IMR-90 (cell line): ENCODE measurements around the gene AKIRIN2. TPM values are rescaled to one million over a fixed set of nuclear protein-coding genes. Genes with fewer than 3 reads are reported as not detected.

Experiments used
- ATAC-seq: fragments of 200-7000 bp; cut with Tn5 transposase; 2 replicates; pipeline ENCODE4 v1.9.1; 2020; ENCODE audit warnings: low read depth, mild to moderate bottlenecking, moderate library complexity
- BruUV-seq: library from RNA; stranded (reverse); fragments of 400-500 nt; replicated peaks from 2 replicates; lab custom pipeline; 2021; lab: Mats Ljungman, UMichigan
- CTCF ChIA-PET: fragments of 300-600 bp; formaldehyde crosslinking; extraction: SDS; loops from one replicate; lab custom pipeline; 2021; ENCODE audit warnings: antibody characterized with exemption; lab: Yijun Ruan, JAX
- POLR2A ChIA-PET: fragments of 300-600 bp; sonication (Branson Sonifier 250); formaldehyde crosslinking; loops from one replicate; lab custom pipeline; 2022; ENCODE audit warnings: antibody characterized with exemption; ENCODE audit not compliant: unreplicated experiment; lab: Charles Lee
- DNase-seq: peaks from one replicate; pipeline ENCODE4 v3.0.0; 2013
- H2AFZ ChIP-seq: replicated peaks from 2 replicates; pipeline ENCODE3; 2013; ENCODE audit warnings: low read length, mild to moderate bottlenecking; ENCODE audit not compliant: poor library complexity
- H2AK5ac ChIP-seq: 2 replicates; pipeline ENCODE4 v1.6.1; 2013; ENCODE audit warnings: low read depth, low read length, inconsistent platforms
- H2AK9ac ChIP-seq: replicated peaks from 2 replicates; pipeline ENCODE3; 2013; ENCODE audit warnings: mild to moderate bottlenecking, low read depth, low read length, moderate library complexity; ENCODE audit not compliant: poor library complexity
- H2BK120ac ChIP-seq: 2 replicates; pipeline ENCODE4 v1.6.1; 2013; ENCODE audit warnings: low read depth, low read length, inconsistent platforms
- H2BK15ac ChIP-seq: 3 replicates; pipeline ENCODE4 v1.6.1; 2013; ENCODE audit warnings: low read depth, low read length, inconsistent platforms
- H2BK20ac ChIP-seq: 2 replicates; pipeline ENCODE4 v1.6.1; 2013; ENCODE audit warnings: low read depth, mild to moderate bottlenecking, inconsistent platforms, low read length, moderate library complexity
- H2BK5ac ChIP-seq: 2 replicates; pipeline ENCODE4 v1.6.1; 2013; ENCODE audit warnings: mild to moderate bottlenecking, low read depth, low read length, inconsistent platforms; ENCODE audit not compliant: poor library complexity, severe bottlenecking
- H3K14ac ChIP-seq: replicated peaks from 2 replicates; pipeline ENCODE4 v1.6.1; 2013; ENCODE audit warnings: low read depth, low read length, inconsistent platforms
- H3K18ac ChIP-seq: 2 replicates; pipeline ENCODE4 v1.6.1; 2013; ENCODE audit warnings: low read depth, low read length, control low read depth
- H3K23ac ChIP-seq: 2 replicates; pipeline ENCODE4 v1.6.1; 2013; ENCODE audit warnings: low read depth, low read length, inconsistent platforms
- H3K27ac ChIP-seq: 2 replicates; pipeline ENCODE4 v1.5.1; 2013; ENCODE audit warnings: mild to moderate bottlenecking, control low read depth, low read length; ENCODE audit not compliant: insufficient read depth
- H3K27me3 ChIP-seq: 2 replicates; pipeline ENCODE4 v1.6.1; 2013; ENCODE audit warnings: low read length; ENCODE audit not compliant: control insufficient read depth, insufficient read depth
- H3K36me3 ChIP-seq: 2 replicates; pipeline ENCODE4 v1.6.1; 2013; ENCODE audit warnings: low read length, mixed read lengths; ENCODE audit not compliant: control insufficient read depth, insufficient read depth
- H3K4ac ChIP-seq: 2 replicates; pipeline ENCODE4 v1.6.1; 2013; ENCODE audit warnings: low read depth, low read length, inconsistent platforms
- H3K4me1 ChIP-seq: 2 replicates; pipeline ENCODE4 v1.6.1; 2013; ENCODE audit warnings: low read length, mixed read lengths; ENCODE audit not compliant: control insufficient read depth, insufficient read depth
- H3K4me2 ChIP-seq: 2 replicates; pipeline ENCODE4 v1.6.1; 2013; ENCODE audit warnings: low read depth, mild to moderate bottlenecking, control low read depth, low read length, moderate library complexity
- H3K4me3 ChIP-seq: 2 replicates; pipeline ENCODE4 v1.5.1; 2013; ENCODE audit warnings: low read depth, mild to moderate bottlenecking, control low read depth, low read length, moderate library complexity; ENCODE audit not compliant: insufficient read depth
- H3K56ac ChIP-seq: 2 replicates; pipeline ENCODE4 v1.6.1; 2013; ENCODE audit warnings: low read length, inconsistent platforms; ENCODE audit not compliant: insufficient read depth; ENCODE audit errors: extremely low read depth
- H3K79me1 ChIP-seq, 2 experiments: 2 replicates each; pipeline ENCODE4 v1.6.1; 2013; ENCODE audit warnings: low read length in 2 of 2, inconsistent platforms in 1 of 2, low read depth in 1 of 2
- H3K9ac ChIP-seq: 2 replicates; pipeline ENCODE4 v1.6.1; 2013; ENCODE audit warnings: low read depth, low read length, control low read depth
- H3K9me1 ChIP-seq: 2 replicates; pipeline ENCODE4 v1.6.1; 2013; ENCODE audit warnings: low read length, inconsistent platforms; ENCODE audit not compliant: insufficient read depth
- H3K9me3 ChIP-seq: 2 replicates; pipeline ENCODE4 v1.6.1; 2013; ENCODE audit warnings: low read length; ENCODE audit not compliant: control insufficient read depth, insufficient read depth
- H4K20me1 ChIP-seq: 2 replicates; pipeline ENCODE4 v1.6.1; 2013; ENCODE audit warnings: low read length, inconsistent platforms; ENCODE audit not compliant: insufficient read depth
- H4K5ac ChIP-seq: 2 replicates; pipeline ENCODE4 v1.6.1; 2013; ENCODE audit warnings: mild to moderate bottlenecking, low read depth, low read length, control low read depth
- H4K8ac ChIP-seq, 2 experiments: 2 replicates each; pipeline ENCODE4 v1.6.1; 2013; ENCODE audit warnings: low read depth in 2 of 2, low read length in 2 of 2, control low read depth in 1 of 2, inconsistent platforms in 1 of 2
- H4K91ac ChIP-seq: 2 replicates; pipeline ENCODE4 v1.6.1; 2013; ENCODE audit warnings: low read depth, low read length, inconsistent platforms; ENCODE audit not compliant: insufficient read depth
- BHLHE40 ChIP-seq: fragments of 150-350 bp; IDR thresholded peaks from 2 replicates; pipeline ENCODE4 v1.6.1; 2016; ENCODE audit warnings: mild to moderate bottlenecking, low read depth, low read length
- CEBPB ChIP-seq: IDR thresholded peaks from 2 replicates; pipeline ENCODE4 v1.6.1; 2012; ENCODE audit warnings: low read depth, low read length, improper control_type of control experiment
- CHD1 ChIP-seq: IDR thresholded peaks from 2 replicates; pipeline ENCODE4 v1.6.1; 2012; ENCODE audit warnings: low read depth, low read length, improper control_type of control experiment
- CTCF ChIP-seq: conservative IDR thresholded peaks from 2 replicates; pipeline ENCODE4 v1.5.1; 2012; ENCODE audit warnings: mild to moderate bottlenecking, low read depth, low read length, improper control_type of control experiment
- ELK1 ChIP-seq: fragments of 150-350 bp; IDR thresholded peaks from 2 replicates; pipeline ENCODE4 v1.6.1; 2016; ENCODE audit warnings: low read depth, mild to moderate bottlenecking, low read length, moderate library complexity, borderline replicate concordance
- FOS ChIP-seq: fragments of 150-350 bp; IDR thresholded peaks from 2 replicates; pipeline ENCODE4 v1.6.1; 2016; ENCODE audit warnings: low read depth, low read length
- MAZ ChIP-seq: IDR thresholded peaks from 2 replicates; pipeline ENCODE4 v1.6.1; 2012; ENCODE audit warnings: low read depth, mild to moderate bottlenecking, low read length, improper control_type of control experiment, moderate library complexity, borderline replicate concordance
- MXI1 ChIP-seq: IDR thresholded peaks from 2 replicates; pipeline ENCODE4 v1.6.1; 2012; ENCODE audit warnings: low read depth, mild to moderate bottlenecking, low read length, moderate library complexity, borderline replicate concordance
- NFE2L2 ChIP-seq: fragments of 150-350 bp; IDR thresholded peaks from 2 replicates; pipeline ENCODE4 v1.6.1; 2016; ENCODE audit warnings: low read depth, mild to moderate bottlenecking, low read length
- POLR2A ChIP-seq: IDR thresholded peaks from 2 replicates; pipeline ENCODE4 v1.6.1; 2012; ENCODE audit warnings: mild to moderate bottlenecking, low read depth, low read length
- RAD21 ChIP-seq: IDR thresholded peaks from 2 replicates; pipeline ENCODE4 v1.6.1; 2012; ENCODE audit warnings: low read length, improper control_type of control experiment
- RCOR1 ChIP-seq: IDR thresholded peaks from 2 replicates; pipeline ENCODE4 v1.6.1; 2012; ENCODE audit warnings: mild to moderate bottlenecking, low read length, improper control_type of control experiment; ENCODE audit not compliant: insufficient replicate concordance
- RFX5 ChIP-seq: IDR thresholded peaks from 2 replicates; pipeline ENCODE4 v1.8.0; 2012; ENCODE audit warnings: low read depth, mild to moderate bottlenecking, low read length, moderate library complexity
- SMC3 ChIP-seq: fragments of 150-350 bp; IDR thresholded peaks from 2 replicates; pipeline ENCODE4 v1.6.1; 2016; ENCODE audit warnings: low read depth, mild to moderate bottlenecking, antibody characterized with exemption, low read length, moderate library complexity
- USF2 ChIP-seq: fragments of 150-350 bp; IDR thresholded peaks from 2 replicates; pipeline ENCODE4 v1.6.1; 2017; ENCODE audit warnings: mild to moderate bottlenecking, antibody characterized with exemption, low read length, low read depth
- WGBS, 2 experiments: methylation state at CpG; one replicate each; pipeline versions ENCODE4 v1.1.5 to v1.1.7; 2013; ENCODE audit warnings: missing lambda C conversion rate in 2 of 2; ENCODE audit not compliant: insufficient read length in 1 of 2; ENCODE audit errors: extremely low coverage in 2 of 2; 5-methylcytosine and 5-hydroxymethylcytosine counted together
- dilution Hi-C: fragments of 300-500 bp; cut with HindIII; formaldehyde crosslinking; loops from one replicate; pipeline ENCODE4 v1.14.3; 2018; ENCODE audit warnings: low sequenced_read_pairs; ENCODE audit not compliant: unreplicated experiment
- in situ Hi-C: fragments of 300-500 bp; cut with MboI; formaldehyde crosslinking; loops from 3 replicates; pipeline ENCODE4 v1.14.3; 2019; ENCODE audit warnings: low sequenced_read_pairs, inconsistent platforms, mixed read lengths
- intact Hi-C: fragments of 100-400 bp; cut with micrococcal nuclease; formaldehyde crosslinking; loops from 2 replicates; pipeline ENCODE4 v1.10.0; 2022
- polyA plus RNA-seq, 3 experiments: library from polyadenylated mRNA; depleted of rRNA; stranded (reverse); fragments of >200 nt; gene quantifications; 2 replicates each; pipeline ENCODE4 v1.2.3, GENCODE V29; 2012; ENCODE audit warnings: low replicate concordance in 1 of 3
- total RNA-seq: library from RNA; depleted of rRNA; stranded (reverse); fragments of >200 nt; gene quantifications from 2 replicates; pipeline ENCODE4 v1.2.3, GENCODE V29; 2012

AKIRIN2 gene
- total and polyA plus RNA-seq, 2 of the 4 experiments (the other 2 are of a cell fraction) = 7.9 to 26.6 TPM

DNA sequence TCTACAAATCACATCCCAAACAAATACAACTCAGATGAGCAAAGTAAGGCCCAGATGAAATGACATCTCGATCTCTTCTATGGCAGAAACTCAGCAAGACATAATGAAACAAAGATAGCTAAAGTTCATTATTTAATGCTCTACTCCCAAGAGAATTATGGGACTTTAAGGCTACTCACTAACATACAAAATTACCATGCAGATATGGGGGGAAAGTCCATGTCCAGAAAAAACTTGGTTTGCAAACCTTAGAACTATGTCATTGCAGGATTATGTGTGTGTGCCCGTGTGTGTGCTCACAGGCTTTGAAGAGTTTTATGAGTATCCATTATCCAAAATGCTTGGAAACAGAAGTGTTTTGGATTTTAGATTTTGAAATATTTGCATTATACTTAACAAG lies 34.0 kb downstream of the AKIRIN2 start:
- Histone ChIP-seq H4K8ac (no peak overlapping the region), H4K20me1 (no peaks in the 10 kb centered on the region), H3K18ac (no peak overlapping the region), H3K36me3 (peaks cover 14% of the 10 kb centered on the region), H4K5ac (no peak overlapping the region), H3K27ac (no peak overlapping the region), H3K9me3 (no peaks in the 10 kb centered on the region), H3K27me3 (no peaks in the 10 kb centered on the region), H3K4ac (no peak overlapping the region), H3K9me1 (peaks cover 5% of the 10 kb centered on the region; the same call in 1 of the 2 replicates), H3K4me2 (no peak overlapping the region), H3K23ac (no peak overlapping the region), H4K91ac (no peak overlapping the region), H3K4me3 (no peak overlapping the region), H2BK20ac (no peak overlapping the region), H2BK15ac (no peak overlapping the region), H3K56ac (no peak overlapping the region), H2AK9ac (no peak overlapping the region), H2AFZ (no peak overlapping the region), H3K9ac (no peak overlapping the region), H3K14ac (no peak overlapping the region), H2BK120ac (no peak overlapping the region), H3K79me1 (peaks cover 0 to 25% of the 10 kb centered on the region in 2 experiments; a peak in 3 of 4 replicates), H2AK5ac (no peak overlapping the region), H2BK5ac (no peak overlapping the region), H3K4me1 (peaks cover 10% of the 10 kb centered on the region)
- TF ChIP-seq CEBPB (no peak), POLR2A (no peak), RFX5 (no peak), BHLHE40 (no peak), RCOR1 (no peak), MAZ (no peak), SMC3 (no peak), ELK1 (no peak), CTCF (no peak), NFE2L2 (no peak), CHD1 (no peak), MXI1 (no peak), FOS (no peak), USF2 (no peak), RAD21 (no peak)
- dilution Hi-C loops (no loop called here), in situ Hi-C loops (no loop called here), intact Hi-C loops (no loop called here)
- DNase-seq (no peak), ATAC-seq (no peak)
- CTCF ChIA-PET = interaction anchor here (0.7 kb wide), 1 partner anchor 86 kb away, joined by 8 read pairs; no protein-coding TSS in a partner anchor
- POLR2A ChIA-PET = no interaction called here
- no TSS peak for BruUV-seq
- WGBS, 2 experiments = no CpG with 5 or more reads among the region's 2 CpGs
